RPMI7951 (cell line): ENCODE results near the gene LDLRAD3. TPM values are rescaled to one million over a fixed set of nuclear protein-coding genes. Genes with fewer than 3 reads are reported as not detected.

Experiments
- DNase-seq: peaks from one replicate; pipeline ENCODE4 v3.0.0-alpha.2; 2012; ENCODE audit warnings: low read depth
- total RNA-seq: library from RNA; depleted of rRNA; stranded (reverse); fragments of >200 nt; shearing (Covaris generic); gene quantifications from 2 replicates; pipeline ENCODE4 v1.2.3, GENCODE V29; 2014

Gene LDLRAD3
- total RNA-seq, 1 experiment from 2014 or later = 3.8 TPM

DNA sequence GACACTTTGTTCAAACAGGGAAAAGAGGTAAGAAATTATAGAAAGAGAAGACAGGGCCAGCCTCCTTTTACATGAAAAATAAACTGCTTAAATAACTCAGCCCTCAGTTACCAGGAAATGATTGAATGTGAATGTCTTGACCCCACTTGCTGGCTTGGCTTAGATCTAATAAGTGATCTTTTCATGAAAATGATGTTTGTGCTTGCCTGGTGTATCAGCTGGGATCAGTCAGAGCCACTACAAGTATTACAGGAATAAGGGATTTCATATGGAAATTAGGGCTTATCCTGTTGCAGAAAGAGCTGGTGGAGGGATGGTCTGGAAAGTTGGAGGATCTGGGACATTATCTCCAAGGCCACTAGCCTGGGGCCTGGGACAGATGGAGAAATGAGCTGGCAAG lies 293.5 kb downstream of the LDLRAD3 start:
- no peak for DNase-seq

DNA sequence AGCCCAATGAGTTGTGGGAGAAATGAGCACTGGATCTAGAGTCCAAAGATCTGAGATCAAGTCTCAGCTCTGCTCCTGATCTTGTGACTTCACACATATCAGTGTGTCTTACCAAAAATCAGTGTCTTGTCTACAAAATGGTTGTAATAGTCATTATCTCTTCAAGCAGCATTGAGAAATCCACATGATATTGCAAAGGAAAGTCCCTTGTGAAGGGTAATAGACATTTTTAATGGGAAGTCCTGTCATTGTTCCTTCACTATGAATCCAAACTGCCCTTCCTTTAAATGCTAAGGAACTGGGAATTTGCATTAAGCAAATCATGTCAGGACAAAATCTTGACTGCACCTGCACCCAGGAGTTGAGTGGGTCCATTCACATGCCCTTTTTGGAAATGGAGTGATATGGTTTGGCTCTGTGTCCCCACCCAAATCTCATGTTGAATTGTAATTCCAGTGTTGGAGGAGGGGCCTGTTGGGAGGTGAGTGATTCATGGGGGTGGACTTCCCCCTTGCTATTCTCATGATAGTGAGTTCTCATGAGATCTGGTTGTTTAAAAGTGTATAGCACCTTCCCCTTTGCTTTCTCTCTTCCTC lies 294.3 kb downstream of the LDLRAD3 start:
- DNase-seq = no peak

DNA sequence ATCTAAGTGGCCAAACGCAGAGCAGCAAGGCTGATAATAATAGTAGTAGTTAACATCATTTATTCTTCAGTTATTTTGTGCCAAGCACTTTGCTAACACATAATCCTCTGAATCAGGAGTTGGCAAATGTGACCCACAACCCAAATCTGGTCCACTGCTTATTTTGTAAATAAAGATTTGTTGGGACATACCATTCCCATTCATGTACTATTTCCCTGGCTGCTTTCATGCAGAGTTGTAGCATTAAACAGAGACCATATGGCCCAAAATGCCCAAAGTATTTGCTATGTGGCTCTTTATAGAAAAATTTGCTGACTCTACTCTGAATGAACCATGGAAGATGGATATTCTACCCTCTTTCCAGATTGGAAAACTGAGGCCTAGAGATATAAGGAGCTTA lies 295.0 kb downstream of the LDLRAD3 start:
- DNase-seq = no peak

DNA sequence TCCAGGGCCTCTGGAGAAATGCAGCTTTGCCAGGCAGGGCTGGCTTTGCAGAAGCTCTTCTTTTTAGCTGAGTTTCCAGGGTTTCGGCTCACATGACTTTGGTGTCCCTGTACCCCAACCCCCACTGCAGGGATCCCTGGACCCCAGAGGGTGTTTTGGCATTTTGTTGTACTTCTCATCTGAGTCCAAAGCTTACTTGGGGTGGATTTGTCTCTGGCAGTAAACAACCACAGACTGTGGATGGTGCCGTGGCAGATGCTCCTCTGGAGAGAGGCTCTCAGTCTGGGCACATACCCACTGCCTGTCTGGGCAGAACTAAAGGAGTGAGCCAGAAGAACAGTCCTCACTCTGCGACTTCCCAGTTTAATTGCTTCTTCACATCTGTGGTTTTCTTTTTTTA lies 295.8 kb downstream of the LDLRAD3 start:
- no peak for DNase-seq

DNA sequence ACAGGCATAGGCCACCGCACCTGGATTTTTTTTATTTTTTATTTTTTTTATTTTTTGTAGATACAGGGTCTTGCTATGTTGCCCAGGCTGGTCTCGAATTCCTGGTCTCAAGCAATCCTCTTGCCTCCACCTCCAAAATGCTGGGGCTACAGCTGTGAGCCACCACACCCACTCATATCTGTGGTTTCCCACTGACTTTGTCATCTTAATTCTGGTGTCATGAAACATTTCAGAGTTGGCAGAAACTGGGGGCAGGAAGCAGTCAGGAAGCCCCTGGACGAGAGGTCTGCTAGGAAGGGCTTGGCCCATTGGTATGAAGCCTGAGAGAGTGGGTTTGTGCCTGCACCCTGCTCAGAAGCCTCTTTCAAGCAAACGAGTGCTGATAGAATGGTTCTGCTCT lies 296.3 kb downstream of the LDLRAD3 start:
- no peak for DNase-seq

DNA sequence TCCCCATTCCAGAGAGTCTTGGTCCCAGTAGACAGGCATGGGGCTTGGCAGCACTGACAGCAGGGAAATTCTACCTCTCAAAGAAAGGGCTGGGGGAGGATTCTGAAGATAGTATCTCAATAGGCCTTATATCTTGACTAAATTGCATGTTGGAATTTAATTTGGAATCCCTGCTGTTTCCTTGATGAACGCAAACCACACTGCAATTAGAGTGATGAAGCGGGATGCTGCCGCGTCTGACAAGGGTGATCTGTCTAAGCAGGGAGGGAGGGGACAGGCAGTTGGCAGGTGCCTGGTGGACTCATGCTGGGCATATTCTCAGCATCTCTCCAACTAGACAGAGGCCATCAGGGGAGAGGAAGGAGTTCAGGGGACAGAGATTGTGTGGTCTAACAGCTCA lies 296.9 kb downstream of the LDLRAD3 start:
- no peak for DNase-seq

DNA sequence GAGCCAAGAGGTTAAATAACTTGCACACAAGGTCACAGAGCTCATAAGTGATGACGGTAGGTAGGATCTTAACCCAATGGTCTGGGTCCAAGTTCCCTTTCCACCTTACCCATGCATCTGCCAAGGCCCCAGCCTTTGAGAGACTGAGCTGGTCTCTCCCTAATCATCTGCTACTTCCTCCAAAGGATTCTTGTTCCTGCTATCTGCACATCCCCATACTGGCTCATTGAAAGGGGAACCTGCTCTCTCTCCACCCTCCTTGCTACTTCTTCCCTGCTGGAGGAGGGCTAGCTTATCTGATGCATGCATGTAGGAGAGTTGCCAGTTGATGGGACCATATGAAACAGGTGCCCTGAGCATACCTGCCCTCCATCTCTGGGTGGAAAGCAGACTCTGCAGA lies 297.6 kb downstream of the LDLRAD3 start:
- no peak for DNase-seq

DNA sequence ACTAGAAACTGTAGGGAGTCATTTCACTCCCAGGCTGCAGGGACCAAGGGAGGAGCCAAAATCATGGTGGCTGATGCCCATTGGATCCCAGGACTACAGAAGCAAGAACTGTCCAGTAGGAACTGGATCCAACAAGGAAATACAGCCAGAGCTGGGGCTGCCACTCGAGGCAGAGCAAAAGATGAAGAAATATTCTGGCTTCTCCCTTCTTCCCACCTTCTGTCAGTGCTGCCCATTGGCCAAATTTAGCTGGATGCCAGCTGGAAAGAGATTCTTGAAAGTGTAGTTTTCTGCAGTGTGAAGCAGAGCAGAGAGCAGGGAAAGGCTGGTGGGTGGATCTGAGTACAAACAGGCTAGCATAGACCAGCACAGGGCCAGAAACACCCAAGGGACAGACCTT lies 299.8 kb downstream of the LDLRAD3 start:
- no peak for DNase-seq

DNA sequence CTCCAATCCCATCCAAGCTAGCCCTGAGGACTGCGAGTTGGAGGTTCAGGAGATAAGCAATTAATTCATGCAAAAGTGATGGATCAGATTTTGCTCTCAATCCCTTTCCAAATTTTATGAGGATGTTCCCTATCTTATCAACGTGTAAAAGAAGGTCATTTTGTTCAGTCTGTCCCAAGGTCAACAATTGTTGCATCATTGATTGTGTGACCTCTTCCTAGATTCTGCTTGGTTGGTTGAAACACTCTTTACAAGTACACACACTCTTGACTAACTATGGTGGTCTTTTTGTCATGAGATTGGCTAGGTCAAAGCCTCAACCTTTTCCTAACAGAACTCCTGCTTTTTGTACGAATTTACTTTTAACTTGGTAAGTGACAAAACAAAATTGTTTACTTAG lies 303.6 kb downstream of the LDLRAD3 start:
- DNase-seq = no peak

DNA sequence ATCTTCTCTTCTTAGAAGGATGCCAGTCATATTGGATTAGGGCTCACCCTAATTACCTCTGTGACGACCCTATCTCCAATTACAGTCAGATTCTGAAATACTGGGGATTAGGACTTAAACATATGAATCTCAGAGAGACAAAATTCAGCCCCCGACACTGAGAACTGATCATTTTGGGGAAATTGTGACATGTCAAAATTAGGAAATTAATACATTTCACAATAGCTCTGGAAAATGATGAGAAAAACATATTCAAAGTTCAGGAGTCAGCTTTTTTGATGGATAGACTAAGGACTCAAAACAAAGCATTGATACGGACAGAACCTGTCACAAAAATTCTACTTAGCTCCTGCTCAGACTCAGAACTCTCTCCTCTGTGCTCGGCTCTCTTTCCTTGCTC lies 304.6 kb downstream of the LDLRAD3 start:
- no peak for DNase-seq

DNA sequence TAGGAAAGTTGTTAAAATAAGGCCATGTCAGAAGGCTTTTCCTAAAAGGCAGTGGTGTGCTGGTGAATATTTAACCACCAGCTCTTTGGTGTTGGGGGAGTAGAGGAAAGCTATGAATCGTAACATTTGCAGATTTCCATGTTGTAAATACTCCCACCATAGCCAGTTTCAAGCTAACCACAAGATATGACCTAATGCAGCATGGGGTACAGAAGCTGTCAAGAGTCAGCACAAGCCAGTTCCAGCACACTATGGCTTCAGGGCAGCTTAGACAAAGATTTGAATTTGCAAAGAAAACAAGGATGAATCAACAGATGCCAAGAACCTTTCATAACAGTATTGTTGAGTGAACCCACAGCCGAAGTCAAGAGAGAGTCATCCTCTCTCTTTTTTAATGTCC lies 305.4 kb downstream of the LDLRAD3 start:
- DNase-seq = peak; percentile 84

DNA sequence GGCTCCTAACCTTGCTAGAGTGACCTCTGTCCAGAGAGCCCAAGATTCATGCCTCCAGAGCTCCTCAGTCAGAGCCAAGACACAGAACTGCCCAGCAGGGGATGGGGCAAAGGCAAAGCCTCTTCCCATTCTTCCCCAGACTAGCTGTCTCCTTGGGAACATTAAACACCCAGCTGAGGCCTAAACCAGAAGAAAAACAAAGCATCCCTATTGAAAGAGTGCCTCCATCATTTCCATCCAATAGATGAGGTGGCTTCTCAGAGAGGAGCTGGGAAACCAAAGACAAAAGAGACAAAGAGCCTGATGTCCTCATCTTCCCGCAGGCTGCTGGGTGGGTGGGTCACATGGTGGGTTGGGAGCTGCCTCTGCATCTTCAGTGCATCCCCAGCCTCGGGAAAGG lies 308.0 kb downstream of the LDLRAD3 start:
- DNase-seq = no peak

DNA sequence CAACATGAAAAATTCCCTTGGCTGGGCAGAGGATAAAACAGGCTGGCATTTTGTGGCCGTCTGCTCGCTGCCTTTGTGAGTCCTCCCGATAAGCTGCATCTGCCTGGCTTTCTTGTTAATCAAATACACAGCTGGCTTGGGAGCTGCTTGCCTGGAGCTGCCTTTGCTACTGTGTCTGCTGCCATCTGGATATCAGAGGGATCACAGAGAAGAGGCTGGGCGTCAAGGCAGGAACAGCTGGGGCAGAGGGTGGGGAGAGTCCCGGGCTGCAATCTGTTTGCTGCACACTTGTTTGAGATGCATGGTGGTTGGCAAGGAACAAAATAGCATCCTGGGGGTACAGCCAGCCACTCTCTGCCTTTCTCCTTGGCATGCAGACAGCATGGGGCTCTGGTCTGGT lies 309.4 kb downstream of the LDLRAD3 start:
- no peak for DNase-seq

DNA sequence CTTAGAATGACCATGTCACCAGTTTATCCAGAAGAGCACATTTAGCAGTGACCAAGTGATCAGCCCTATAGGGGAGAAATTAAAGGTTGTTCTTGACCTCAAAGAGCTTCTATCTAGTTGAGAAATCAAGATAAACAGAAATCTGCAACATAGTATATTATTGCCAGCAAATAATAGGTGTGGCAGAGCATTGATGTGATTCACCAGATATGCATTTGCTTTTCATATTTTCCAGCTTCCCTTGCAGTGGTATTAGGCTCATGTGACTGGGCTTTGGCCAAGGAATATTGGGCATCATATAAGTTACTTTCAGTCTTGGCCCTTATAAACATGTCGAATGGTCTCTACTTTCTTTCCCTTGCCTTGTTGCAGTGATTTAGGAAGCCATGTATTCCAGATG lies 310.9 kb downstream of the LDLRAD3 start:
- no peak for DNase-seq

DNA sequence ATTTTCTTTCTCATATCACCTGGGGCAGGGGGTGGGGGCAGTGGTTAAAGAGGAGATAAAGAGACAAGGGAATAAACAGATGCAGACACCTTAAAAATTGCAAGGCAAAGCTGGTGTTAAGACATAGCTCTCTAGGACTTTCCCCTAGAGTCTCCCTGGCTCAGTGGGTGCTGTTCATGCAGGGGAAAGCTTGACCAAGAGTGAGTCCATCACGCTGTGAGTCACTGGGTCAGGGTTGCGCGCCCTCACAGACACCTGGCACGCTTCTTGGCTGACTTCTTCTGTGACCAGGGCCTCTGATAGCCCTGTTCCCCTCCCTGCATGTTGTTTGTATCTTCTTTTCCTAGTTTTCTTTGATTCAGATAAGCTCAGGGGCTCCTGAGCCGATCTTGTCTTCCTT lies 313.5 kb downstream of the LDLRAD3 start:
- DNase-seq = peak; percentile 32

DNA sequence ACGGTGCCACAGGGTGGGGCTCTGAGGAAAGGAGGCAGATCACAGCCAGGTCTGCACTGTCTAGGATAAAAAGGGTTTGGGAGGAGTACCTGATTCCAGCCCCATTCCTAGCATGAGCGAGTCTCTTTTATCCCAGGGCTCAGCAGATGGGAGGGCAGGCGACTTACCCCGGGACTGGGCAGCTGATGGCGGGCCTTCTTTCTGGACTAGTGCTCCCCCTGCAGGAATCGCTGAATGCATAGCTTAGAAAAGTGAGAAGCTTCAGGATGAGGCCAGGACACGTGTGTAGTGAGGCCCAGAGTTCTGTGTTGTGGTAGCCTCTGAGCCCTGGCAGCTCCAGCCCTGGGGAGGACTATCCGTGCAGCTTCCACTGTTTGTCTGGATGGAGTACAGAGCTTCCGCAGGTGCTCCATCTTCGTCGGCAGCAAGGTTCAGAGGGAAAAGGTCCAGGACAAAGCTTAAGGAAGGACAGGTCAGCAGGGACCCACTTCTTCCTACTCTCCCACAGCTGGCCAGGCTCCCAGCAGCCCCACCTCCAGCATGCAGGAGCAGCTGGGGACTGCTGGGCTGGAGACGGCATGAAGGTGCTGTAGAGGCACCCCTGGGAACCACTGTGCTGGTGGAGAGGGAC lies 315.0 kb downstream of the LDLRAD3 start:
- peak; percentile 50 for DNase-seq

DNA sequence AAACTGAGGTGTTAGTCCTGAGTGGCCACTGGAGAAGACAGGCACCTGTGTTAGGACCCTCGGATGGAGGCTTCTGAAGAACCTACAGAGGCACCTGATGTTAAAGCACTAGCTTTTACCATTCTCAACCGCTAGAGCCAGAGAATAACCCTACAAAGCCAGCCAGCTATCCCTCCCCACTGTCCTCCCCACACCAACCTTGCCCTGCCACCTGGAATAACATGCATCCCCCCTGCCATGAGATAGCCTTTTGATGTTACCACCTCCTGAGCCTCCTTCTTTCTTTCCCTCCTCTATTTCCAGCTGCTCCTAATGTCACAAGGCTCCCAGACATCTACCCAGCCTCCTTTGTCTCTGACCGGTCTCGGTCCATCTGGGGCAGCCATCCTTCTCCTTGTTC lies 317.2 kb downstream of the LDLRAD3 start:
- no peak for DNase-seq

DNA sequence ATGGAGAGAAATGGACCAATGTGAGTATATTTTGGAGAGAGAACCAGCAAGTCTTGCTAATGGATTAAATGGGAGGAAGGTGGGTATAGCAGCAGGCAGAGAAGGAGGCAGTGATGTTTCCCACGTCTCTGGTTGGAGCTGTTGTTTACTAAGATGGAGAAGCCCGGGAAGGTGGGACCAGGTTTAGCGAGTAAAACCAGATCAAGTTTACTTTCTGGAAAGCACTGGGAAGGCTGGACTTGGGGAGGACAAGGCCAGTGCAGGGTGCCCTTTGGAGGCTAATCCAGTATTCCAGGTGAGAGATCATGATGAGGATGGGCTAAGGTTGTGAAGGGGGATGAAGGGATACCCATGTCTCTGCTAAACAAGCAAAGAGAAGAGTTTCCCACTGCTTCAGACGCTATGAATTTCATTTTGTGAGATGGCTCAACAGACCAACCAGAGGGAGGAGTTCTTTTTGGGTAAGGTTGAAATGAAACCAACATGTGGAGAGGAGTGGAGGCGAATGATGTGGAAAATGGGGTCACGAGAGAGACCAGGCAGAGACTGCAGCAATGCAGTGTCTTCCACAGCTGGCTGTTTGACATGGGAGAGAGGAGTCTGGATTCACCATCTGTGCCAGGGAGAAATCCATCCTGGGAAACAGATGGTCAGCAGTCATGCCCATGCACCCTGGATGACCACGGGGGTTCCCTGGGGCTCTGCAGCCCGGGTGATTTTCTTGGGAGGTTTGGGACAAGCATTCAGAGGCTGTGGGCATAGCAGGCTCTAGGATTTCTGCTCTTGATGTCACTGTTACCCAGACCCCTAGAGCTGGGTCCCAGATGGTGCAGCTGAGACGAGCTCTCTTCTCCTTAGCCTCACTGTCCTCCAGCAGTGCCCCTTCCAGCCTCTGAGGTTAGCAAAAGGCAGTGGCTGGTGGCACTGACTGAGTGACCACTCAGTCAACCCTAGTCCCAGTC lies 320.4 kb downstream of the LDLRAD3 start:
- peak; percentile 13 for DNase-seq

DNA sequence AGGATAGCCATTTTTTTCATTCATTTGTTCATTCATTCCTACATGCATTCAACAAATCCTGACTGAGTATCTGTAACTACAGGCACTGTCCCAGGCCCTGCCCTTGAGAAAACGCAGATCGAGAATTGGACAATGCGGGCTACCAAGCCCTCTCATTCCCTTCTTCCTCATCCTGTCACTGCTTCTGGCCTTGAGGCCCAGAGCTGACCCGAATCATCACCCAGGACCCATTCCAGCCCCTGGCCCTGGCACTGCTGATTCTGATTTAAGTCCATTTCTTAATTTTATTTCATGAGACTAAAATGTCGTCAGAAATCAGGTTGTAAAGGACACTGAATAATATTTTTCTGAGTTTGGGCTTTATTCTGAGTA lies 321.1 kb downstream of the LDLRAD3 start:
- DNase-seq = no peak

DNA sequence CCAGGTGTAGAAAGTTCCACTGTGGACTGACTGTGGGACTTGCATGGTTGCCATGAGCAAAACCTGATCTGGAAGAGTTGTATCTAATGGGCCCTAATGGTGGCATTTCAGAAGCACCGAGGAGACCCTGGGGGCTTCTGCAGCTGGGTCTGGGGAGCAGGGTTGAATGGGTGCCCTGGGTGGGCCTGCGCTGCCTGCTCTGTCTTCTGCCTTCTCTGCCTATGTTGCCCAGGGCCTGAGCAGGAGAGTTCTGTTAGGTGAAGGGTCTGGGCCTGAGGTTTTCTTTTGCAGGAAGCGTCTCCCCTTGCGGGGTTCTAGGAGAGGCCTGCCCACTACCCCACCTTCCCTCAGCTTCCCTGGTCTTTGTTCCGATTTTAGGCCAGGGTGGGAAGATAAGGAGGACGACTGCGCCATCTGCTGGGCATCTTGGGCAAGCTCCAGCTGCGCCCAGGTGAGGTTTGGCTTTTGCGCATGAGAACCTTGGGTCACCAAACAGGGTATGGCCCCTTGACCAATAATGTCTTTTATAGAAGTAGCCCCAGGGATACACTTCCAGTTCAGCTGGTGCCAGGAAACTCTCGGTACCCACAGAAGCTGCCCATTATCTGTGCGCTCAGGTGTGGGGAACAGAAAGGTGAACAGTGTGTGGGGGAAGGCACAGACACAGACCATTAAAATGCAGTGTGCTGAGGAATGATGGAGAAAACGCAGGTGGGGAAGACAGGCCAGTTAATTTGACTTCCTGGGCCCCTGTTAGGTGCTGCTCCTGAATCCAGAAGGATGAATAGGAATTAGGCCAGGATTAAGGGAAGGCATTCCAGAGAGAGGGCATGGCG lies 322.1 kb downstream of the LDLRAD3 start:
- DNase-seq = no peak

DNA sequence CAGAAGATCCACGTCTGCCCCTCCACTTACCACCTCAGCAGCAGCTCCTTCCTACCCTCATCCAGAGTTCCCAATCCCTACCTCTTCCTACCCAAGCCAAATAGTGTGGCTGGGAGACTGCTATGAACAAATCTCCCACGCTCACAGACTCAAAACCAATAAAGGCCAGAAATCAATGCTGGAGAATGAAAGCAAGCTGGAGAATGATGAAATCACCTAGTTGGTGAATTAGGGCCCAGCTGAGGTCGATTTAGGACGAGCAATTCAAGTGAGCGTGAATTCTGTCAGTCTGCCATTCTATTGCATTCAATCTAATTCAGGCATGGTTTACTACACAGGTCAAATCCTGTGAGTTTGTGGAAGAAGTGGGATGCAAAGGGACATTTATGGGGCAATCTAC lies 322.9 kb downstream of the LDLRAD3 start:
- no peak for DNase-seq

DNA sequence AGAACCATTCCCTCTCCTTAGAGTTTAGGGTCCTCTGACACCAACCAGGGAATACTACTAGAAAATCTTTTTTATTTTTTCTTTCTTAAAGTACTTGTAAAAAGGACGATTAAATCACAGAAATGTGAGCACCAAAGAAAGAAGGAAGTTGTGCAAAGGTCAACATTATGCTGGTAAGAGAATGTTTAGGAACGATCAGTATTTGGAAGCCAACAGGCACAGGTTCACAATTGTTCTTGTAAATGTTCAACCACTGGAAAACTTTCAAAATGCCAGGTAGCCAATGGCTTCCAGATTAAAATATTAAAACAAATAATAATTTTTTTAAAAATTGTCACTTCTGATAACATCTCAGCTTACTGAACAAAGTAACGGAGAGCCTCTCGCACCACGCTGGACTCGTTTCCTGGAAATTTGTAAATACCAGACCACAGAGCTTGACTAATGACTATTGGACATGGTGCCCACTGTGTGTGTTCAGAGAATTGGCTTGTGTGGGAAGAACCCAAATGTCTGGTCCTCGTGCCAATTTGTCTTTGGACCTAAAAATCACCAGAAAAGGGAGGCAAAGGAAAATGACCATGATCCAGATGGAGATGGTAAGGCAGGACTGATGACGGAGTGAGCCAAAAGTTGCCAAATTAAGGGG lies 324.6 kb downstream of the LDLRAD3 start:
- DNase-seq = no peak
